Esophagus muscularis mucosa (tissue), 4 donors: ENCODE results near the gene AQR. TPM values are rescaled to one million over a fixed set of nuclear protein-coding genes. Genes with fewer than 3 reads are reported as not detected.
"Not testable (repeated sequence)": the region's sequence is repeated elsewhere in the genome, so short reads cannot be mapped to it uniquely, and the experiment has no call there.

Experiments
- DNase-seq: peaks from one replicate; pipeline ENCODE4 v3.0.0-alpha.2; 2017; ENCODE audit errors: extremely low spot score
- H3K27ac ChIP-seq, 4 donors: fragments of 200-600 bp; sonication (generic); replicated peaks in 1 of 4; 1 replicate in 3 of 4; 2 replicates in 1 of 4; pipeline ENCODE4 v1.5.1; 2016 to 2019; ENCODE audit warnings: mild to moderate bottlenecking in 1 of 4
- H3K27me3 ChIP-seq, 4 donors: fragments of 200-600 bp; sonication (generic); one replicate each; pipeline versions ENCODE4 v1.5.1 to v1.6.0; 2016 to 2019
- H3K36me3 ChIP-seq, 4 donors: fragments of 200-600 bp; sonication (generic); one replicate each; pipeline ENCODE4 v1.5.1; 2016 to 2019
- H3K4me1 ChIP-seq, 4 donors: fragments of 200-600 bp; sonication (generic); one replicate each; pipeline ENCODE4 v1.5.1; 2016 to 2019
- H3K4me3 ChIP-seq, 4 donors: fragments of 200-600 bp; sonication (generic); 1 replicate in 2 of 4; 2 replicates in 2 of 4; pipeline ENCODE4 v1.5.1; 2016 to 2019; ENCODE audit warnings: mild to moderate bottlenecking in 4 of 4, moderate library complexity in 1 of 4
- H3K9me3 ChIP-seq, 4 donors: fragments of 200-600 bp; sonication (generic); 1 replicate in 3 of 4; 2 replicates in 1 of 4; pipeline ENCODE4 v1.5.1; 2016 to 2019
- EP300 ChIP-seq: sonication (generic); formaldehyde crosslinking; IDR thresholded peaks from one replicate; pipeline ENCODE4 v1.6.1; 2017; ENCODE audit warnings: antibody characterized with exemption
- POLR2A ChIP-seq: fragments of 450-650 bp; IDR thresholded peaks from one replicate; pipeline ENCODE4 v1.6.1; 2017; ENCODE audit warnings: antibody characterized with exemption, moderate library complexity, mild to moderate bottlenecking, low read depth
- POLR2AphosphoS5 ChIP-seq, 2 donors: sonication (generic); formaldehyde crosslinking; IDR thresholded peaks; one replicate each; pipeline ENCODE4 v1.6.1; 2017; ENCODE audit warnings: antibody characterized with exemption in 2 of 2
- WGBS: methylation state at CpG from one replicate; pipeline ENCODE4 v1.1.5; 2018; 5-methylcytosine and 5-hydroxymethylcytosine counted together
- intact Hi-C: fragments of 100-400 bp; cut with DNase I; formaldehyde crosslinking; loops from one replicate; pipeline ENCODE4 v1.15.1; 2023
- total RNA-seq, 4 donors: library from RNA; depleted of rRNA; stranded (reverse); fragments of >200 nt; gene quantifications; one replicate each; pipeline versions ENCODE4 v1.1.0 to v1.2.1, GENCODE V29; 2016
- TF ChIP-seq, protein P1 (sequence below), 3 experiments: fragments of 200-600 bp in 2 of 3; fragments of 450-650 bp in 1 of 3; sonication (generic) in 2 of 3; IDR thresholded peaks; one replicate each; pipeline ENCODE4 v1.5.1; 2017 to 2019; ENCODE audit warnings: antibody characterized with exemption in 3 of 3, mild to moderate bottlenecking in 2 of 3, moderate library complexity in 1 of 3

Gene AQR
- total RNA-seq, 4 donors from 2014 or later = 14.2 to 18.7 (median 16.8) TPM

DNA sequence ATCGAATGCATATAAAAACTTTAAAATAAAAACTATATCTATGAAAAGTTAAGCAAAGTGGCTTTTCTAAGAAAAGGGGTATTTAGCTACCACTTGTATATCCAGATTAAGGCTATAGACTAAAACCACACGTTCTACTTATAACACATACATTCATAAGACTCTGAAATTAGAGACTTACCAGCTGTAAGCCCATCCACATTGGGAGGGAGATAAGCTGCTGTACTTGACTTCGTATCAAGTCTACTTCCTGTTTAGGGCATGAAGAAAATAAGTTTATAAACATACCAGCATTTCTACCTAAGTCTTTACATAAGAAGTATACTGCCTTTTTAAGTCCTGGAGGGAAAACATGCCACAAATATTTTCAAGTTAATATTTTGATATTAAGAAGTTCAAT is 27.7 kb downstream of the AQR start:
- H3K36me3 ChIP-seq = peaks cover 35 to 97% (median 70%) of the 10 kb centered on the region in 4 donors
- intact Hi-C loops = no loop called here
- WGBS = 85% methylated on average over 3 of the region's 3 CpGs

DNA sequence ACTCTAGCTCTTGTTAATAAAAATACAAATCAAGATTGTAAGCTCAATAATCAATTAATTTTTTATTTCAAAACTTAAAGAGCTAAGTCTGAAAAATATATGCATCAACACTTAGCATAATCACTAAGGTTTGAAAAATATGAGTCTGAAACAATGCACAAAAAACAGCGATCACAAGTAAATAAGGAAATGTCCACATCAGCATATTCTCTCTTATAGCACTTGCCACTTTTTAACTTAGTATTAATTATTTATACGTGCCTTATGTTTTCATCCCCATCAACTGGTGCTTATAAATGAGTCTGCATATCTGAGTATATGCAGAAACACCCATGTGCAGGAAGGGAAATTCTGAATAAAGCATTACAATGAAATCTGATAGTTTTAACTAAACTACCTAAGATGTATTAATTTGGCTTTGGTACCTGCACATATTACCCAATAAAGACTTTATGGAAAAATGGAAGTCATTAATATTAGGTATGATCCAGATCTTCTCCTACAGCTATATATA is 28.3 kb downstream of the AQR start:
- no peaks in the 10 kb centered on the region for H3K27me3 ChIP-seq
- H3K4me3 ChIP-seq = no peak overlapping the region
- intact Hi-C loops = no loop called here
- WGBS = 96% methylated on average over 2 of the region's 2 CpGs
- TF ChIP-seq POLR2AphosphoS5 (IDR thresholded peaks at IDR 0.05) (no peak), EP300 (no peak), POLR2A (no peak)
- TF ChIP-seq, protein P1, sequence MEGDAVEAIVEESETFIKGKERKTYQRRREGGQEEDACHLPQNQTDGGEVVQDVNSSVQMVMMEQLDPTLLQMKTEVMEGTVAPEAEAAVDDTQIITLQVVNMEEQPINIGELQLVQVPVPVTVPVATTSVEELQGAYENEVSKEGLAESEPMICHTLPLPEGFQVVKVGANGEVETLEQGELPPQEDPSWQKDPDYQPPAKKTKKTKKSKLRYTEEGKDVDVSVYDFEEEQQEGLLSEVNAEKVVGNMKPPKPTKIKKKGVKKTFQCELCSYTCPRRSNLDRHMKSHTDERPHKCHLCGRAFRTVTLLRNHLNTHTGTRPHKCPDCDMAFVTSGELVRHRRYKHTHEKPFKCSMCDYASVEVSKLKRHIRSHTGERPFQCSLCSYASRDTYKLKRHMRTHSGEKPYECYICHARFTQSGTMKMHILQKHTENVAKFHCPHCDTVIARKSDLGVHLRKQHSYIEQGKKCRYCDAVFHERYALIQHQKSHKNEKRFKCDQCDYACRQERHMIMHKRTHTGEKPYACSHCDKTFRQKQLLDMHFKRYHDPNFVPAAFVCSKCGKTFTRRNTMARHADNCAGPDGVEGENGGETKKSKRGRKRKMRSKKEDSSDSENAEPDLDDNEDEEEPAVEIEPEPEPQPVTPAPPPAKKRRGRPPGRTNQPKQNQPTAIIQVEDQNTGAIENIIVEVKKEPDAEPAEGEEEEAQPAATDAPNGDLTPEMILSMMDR (IDR thresholded peaks at IDR 0.05) = no peak
- no peak overlapping the region for H3K27ac ChIP-seq
- H3K4me1 ChIP-seq = no peaks in the 10 kb centered on the region
- DNase-seq = no peak
- H3K36me3 ChIP-seq = peaks cover 35 to 97% (median 74%) of the 10 kb centered on the region in 4 donors
- H3K9me3 ChIP-seq = no peaks in the 10 kb centered on the region

More for the DNA sequence above, 27.7 kb downstream of the AQR start:
- TF ChIP-seq, protein P1 (IDR thresholded peaks at IDR 0.05) = no peak
- no peak for TF ChIP-seq POLR2AphosphoS5 (IDR thresholded peaks at IDR 0.05)
- TF ChIP-seq POLR2A = no peak
- TF ChIP-seq EP300 = no peak
- DNase-seq = no peak
- H3K27ac ChIP-seq = no peak overlapping the region
- H3K9me3 ChIP-seq = no peaks in the 10 kb centered on the region
- H3K27me3 ChIP-seq = no peaks in the 10 kb centered on the region
- no peak overlapping the region for H3K4me3 ChIP-seq
- H3K4me1 ChIP-seq = no peaks in the 10 kb centered on the region

DNA sequence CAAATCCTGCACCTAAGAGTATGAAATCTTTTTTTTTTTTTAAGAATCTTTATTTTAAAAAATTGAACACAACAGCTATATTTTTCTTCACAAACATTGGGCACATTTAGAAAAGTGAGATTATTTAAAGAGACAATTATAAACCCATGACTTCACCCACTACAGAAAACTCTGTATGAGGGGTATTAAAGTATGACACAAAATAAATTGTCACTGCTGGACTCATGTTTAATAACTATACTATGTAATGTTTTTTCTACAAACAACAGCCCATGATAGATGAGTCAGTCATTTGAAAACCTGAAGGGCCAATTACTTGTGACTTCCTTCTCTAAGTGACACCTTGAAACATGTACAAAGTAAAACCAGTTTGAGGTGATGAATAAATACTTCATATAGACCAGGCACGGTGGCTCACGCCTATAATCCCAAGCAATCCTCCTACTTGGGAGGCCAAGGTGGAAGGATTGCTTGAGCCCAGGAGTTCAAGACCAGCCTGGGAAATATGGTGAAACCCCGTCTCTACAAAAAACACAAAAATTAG is 36.0 kb downstream of the AQR start:
- no peak for DNase-seq
- WGBS = 88% methylated on average over 3 of the region's 3 CpGs
- Histone ChIP-seq H3K27ac (no peak overlapping the region), H3K4me1 (no peaks in the 10 kb centered on the region), H3K36me3 (peaks cover 48 to 93% (median 81%) of the 10 kb centered on the region in 4 donors), H3K4me3 (no peak overlapping the region), H3K9me3 (no peaks in the 10 kb centered on the region), H3K27me3 (no peaks in the 10 kb centered on the region)
- TF ChIP-seq POLR2A = no peak
- intact Hi-C loops = no loop called here

DNA sequence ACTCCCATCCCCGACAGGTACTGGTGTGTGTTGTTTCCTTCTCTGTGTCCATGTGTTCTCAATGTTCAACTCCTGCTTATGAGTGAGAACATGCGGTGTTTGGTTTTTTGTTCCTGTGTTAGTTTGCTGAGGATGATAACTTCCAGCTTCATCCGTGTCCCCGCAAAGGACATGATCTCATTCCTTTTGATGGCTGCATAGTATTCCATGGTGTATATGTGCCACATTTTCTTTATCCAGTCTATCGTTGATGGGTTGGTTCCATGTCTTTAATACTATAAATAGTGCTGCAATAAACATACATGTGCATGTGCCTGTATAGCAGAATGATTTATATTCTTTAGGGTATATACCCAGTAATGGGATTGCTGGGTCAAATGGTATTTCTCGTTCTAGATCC is 41.2 kb downstream of the AQR start:
- H3K4me3 ChIP-seq, H3K27me3 ChIP-seq, DNase-seq, intact Hi-C loops, H3K27ac ChIP-seq, H3K9me3 ChIP-seq, H3K4me1 ChIP-seq: not testable (repeated sequence)
- WGBS = over 99% methylated on average over 6 of the region's 6 CpGs
- H3K36me3 ChIP-seq = peaks cover 39 to 85% (median 73%) of the 10 kb centered on the region in 4 donors

DNA sequence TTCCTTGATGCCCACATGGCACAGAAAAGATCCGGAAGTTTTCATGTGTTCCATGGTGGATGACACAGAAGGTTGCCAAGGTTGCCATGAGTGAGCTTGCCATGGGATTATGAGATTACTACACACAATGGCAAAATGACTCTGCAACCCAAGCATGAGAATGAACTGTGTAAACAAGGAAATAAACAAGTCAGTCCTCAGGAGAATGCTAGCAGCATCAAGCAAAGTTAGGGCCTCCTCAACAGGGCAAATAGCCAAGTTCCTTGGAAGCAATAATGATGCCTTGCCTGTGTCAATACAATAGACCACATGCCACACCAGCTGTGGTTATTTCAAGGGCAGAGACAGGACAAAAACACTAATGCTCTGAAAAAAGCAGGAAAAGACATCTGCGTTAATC is 41.8 kb downstream of the AQR start:
- Histone ChIP-seq H3K4me3 (no peak overlapping the region), H3K27ac (no peak overlapping the region), H3K4me1 (no peaks in the 10 kb centered on the region), H3K9me3 (no peaks in the 10 kb centered on the region), H3K36me3 (peaks cover 38 to 85% (median 70%) of the 10 kb centered on the region in 4 donors), H3K27me3 (no peaks in the 10 kb centered on the region)
- intact Hi-C loops = no loop called here
- TF ChIP-seq POLR2A (no peak), EP300 (no peak), POLR2AphosphoS5 (IDR thresholded peaks at IDR 0.05) (no peak)
- TF ChIP-seq, protein P1 (IDR thresholded peaks at IDR 0.05) = no peak
- DNase-seq = no peak
- 86% methylated on average over 2 of the region's 2 CpGs for WGBS

DNA sequence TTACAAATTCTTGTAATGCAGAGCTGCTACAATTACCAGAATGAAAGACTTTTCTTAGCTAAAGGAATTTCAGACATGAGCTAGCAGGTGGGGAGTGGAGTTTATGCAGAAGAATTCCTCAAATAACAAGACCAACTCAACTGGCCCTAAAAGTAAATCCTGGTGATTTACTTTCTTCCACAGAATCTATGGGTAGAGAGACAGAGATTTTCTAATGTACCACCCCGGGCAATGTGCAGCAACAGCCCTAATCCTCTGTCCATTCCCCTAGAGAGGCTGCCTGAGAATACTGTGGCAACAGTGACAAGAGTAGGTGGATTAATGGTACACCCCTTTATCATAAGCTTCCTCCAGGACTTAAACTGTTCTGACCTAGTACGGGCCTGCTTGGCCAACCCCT is 55.2 kb downstream of the AQR start:
- TF ChIP-seq POLR2A = no peak
- TF ChIP-seq POLR2AphosphoS5 (IDR thresholded peaks at IDR 0.05) = no peak
- no peak for TF ChIP-seq EP300
- TF ChIP-seq, protein P1 (IDR thresholded peaks at IDR 0.05) = no peak
- no peaks in the 10 kb centered on the region for H3K27me3 ChIP-seq
- intact Hi-C loops = loop anchor here (10.0 kb wide), 1 partner anchor 290 kb away; no protein-coding TSS in a partner anchor
- H3K4me1 ChIP-seq = peaks cover 0 to 2% (median 0%) of the 10 kb centered on the region in 4 donors
- 100% methylated on average over 2 of the region's 2 CpGs for whole genome bisulfite sequencing
- no peak overlapping the region for H3K4me3 ChIP-seq
- DNase-seq = no peak
- H3K36me3 ChIP-seq = peaks cover 31 to 93% (median 69%) of the 10 kb centered on the region in 4 donors
- no peak overlapping the region for H3K27ac ChIP-seq
- no peaks in the 10 kb centered on the region for H3K9me3 ChIP-seq
